PFSK-1 (cell line): ENCODE results near the gene RMI1.

Source experiments
- FOXP2 ChIP-seq: optimal IDR thresholded peaks from 2 replicates; pipeline ENCODE3; 2011; ENCODE audit warnings: borderline replicate concordance, control low read depth, inconsistent platforms; ENCODE audit not compliant: insufficient read depth; ENCODE audit errors: extremely low read length, extremely low read depth
- POLR2AphosphoS5 ChIP-seq: IDR thresholded peaks from 2 replicates; pipeline ENCODE4 v1.6.1; 2012; ENCODE audit warnings: low read depth, mild to moderate bottlenecking, control low read depth, low read length, moderate library complexity
- SIN3A ChIP-seq: IDR thresholded peaks from 2 replicates; pipeline ENCODE4 v1.6.1; 2012; ENCODE audit warnings: mild to moderate bottlenecking, low read length, moderate library complexity, borderline replicate concordance; ENCODE audit not compliant: insufficient read depth
- TAF1 ChIP-seq: IDR thresholded peaks from 2 replicates; pipeline ENCODE4 v1.6.1; 2012; ENCODE audit warnings: low read length, control low read depth, borderline replicate concordance; ENCODE audit not compliant: insufficient read depth
- TF ChIP-seq, protein P1 (sequence below), 2 experiments: IDR thresholded peaks; 2 replicates each; pipeline versions ENCODE4 v1.6.1 to v1.8.0; 2011 to 2012; ENCODE audit warnings: low read depth in 2 of 2, low read length in 2 of 2, control low read depth in 1 of 2, inconsistent platforms in 1 of 2, mild to moderate bottlenecking in 1 of 2, moderate library complexity in 1 of 2; ENCODE audit not compliant: insufficient read depth in 1 of 2

RMI1 gene

GRCh38 chr9:83991355-83991754, 10.8 kb downstream of the RMI1 start:
- no peak for TF ChIP-seq SIN3A

DNA sequence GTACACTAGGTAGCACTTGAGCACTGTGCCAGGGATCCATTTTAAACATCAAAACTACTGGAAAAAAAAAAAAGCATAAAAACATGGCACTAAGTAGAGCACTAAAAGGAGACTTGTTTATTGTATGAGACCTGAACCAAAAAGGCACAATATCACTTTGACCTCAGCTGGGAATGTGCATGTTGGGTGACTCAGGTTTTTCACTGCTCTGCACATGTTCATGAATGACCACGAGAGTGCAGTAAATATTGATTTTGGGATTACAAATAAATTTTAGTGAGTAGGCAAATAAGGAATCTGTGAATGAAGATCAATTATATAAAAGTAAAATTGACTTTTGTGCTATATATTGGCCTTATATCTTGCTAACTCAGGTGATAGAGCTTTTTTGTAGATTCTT, 11.8 kb downstream of the RMI1 start:
- TF ChIP-seq SIN3A (no peak), TAF1 (no peak), FOXP2 (no peak), POLR2AphosphoS5 (no peak)
- TF ChIP-seq, protein P1, sequence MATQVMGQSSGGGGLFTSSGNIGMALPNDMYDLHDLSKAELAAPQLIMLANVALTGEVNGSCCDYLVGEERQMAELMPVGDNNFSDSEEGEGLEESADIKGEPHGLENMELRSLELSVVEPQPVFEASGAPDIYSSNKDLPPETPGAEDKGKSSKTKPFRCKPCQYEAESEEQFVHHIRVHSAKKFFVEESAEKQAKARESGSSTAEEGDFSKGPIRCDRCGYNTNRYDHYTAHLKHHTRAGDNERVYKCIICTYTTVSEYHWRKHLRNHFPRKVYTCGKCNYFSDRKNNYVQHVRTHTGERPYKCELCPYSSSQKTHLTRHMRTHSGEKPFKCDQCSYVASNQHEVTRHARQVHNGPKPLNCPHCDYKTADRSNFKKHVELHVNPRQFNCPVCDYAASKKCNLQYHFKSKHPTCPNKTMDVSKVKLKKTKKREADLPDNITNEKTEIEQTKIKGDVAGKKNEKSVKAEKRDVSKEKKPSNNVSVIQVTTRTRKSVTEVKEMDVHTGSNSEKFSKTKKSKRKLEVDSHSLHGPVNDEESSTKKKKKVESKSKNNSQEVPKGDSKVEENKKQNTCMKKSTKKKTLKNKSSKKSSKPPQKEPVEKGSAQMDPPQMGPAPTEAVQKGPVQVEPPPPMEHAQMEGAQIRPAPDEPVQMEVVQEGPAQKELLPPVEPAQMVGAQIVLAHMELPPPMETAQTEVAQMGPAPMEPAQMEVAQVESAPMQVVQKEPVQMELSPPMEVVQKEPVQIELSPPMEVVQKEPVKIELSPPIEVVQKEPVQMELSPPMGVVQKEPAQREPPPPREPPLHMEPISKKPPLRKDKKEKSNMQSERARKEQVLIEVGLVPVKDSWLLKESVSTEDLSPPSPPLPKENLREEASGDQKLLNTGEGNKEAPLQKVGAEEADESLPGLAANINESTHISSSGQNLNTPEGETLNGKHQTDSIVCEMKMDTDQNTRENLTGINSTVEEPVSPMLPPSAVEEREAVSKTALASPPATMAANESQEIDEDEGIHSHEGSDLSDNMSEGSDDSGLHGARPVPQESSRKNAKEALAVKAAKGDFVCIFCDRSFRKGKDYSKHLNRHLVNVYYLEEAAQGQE (IDR thresholded peaks at IDR 0.05; ENCODE audit: insufficient read depth in 1 of 2, low read depth in 2 of 2, low read length in 2 of 2): no peak

- no peak for TF ChIP-seq FOXP2
- no peak for TF ChIP-seq TAF1
- TF ChIP-seq, protein P1 (IDR thresholded peaks at IDR 0.05; ENCODE audit: insufficient read depth in 1 of 2, low read depth in 2 of 2, low read length in 2 of 2): no peak
- no peak for TF ChIP-seq SIN3A
- TF ChIP-seq POLR2AphosphoS5: no peak
These were observed 12.3 kb downstream of the RMI1 start for GRCh38 chr9:83992901-83993300.

- TF ChIP-seq POLR2AphosphoS5 (no peak), SIN3A (no peak), FOXP2 (no peak), TAF1 (no peak)
- TF ChIP-seq, protein P1 (IDR thresholded peaks at IDR 0.05; ENCODE audit: insufficient read depth in 1 of 2, low read depth in 2 of 2, low read length in 2 of 2): no peak
These were observed 15.5 kb downstream of the RMI1 start for GRCh38 chr9:83996126-83996525.

DNA sequence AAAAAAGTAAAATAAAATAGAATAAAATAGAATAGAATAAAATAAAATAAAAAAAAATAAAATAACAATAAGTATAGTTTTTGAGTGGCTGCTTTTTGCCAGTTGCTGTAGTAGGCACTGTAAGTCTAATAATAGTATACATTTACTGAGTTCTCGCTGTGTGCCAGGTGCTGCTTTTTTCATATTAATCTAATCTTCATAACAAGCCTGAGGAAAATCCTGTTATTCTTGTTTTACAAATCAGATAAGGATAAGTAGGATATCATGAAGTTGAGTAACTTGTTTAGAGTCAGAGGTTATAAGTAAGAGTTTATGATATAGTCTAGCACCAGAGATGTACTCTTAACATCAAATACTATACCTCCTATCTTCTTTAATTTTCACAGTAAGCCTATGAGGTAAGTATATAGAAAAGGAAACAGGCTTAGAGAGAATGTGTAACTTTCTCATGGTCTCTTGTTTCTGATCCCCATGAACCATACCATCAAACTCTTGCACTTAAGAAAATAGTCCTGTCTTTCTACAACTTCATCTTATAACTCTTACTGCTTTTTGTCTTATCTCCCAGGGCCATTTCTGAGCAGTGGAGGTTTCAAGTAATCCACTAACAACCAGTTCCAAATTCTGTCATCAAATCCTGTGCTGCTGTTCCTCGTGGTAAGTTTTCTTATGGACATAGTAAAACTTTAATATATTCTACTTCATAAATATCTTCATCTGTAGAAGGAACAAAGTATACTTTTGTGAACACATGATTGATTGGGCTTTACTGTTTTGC, 18.7 kb downstream of the RMI1 start:
- TF ChIP-seq, protein P1 (IDR thresholded peaks at IDR 0.05; ENCODE audit: insufficient read depth in 1 of 2, low read depth in 2 of 2, low read length in 2 of 2): no peak
- TF ChIP-seq FOXP2 (no peak), TAF1 (no peak), SIN3A (no peak), POLR2AphosphoS5 (no peak)
